HepG2 (cell line): ENCODE results near the gene MTHFD1L. TPM values are rescaled to one million over a fixed set of nuclear protein-coding genes. Genes with fewer than 3 reads are reported as not detected.
A peak's percentile ranks its signal among the peaks of the same experiment; 100 is the strongest.

ENCODE experiments used
- AKAP8 ChIP-seq: sonication (generic); formaldehyde crosslinking; IDR thresholded peaks from 2 replicates; pipeline ENCODE4 v1.5.1; 2020; ENCODE audit warnings: mild to moderate bottlenecking, missing genetic modification reagents
- ASH2L ChIP-seq: fragments of 300-600, 200-600 bp; sonication (generic); IDR thresholded peaks from 2 replicates; pipeline ENCODE4 v1.7.0; 2017; ENCODE audit warnings: low read depth, mild to moderate bottlenecking, moderate library complexity, mixed read lengths, low read length; ENCODE audit not compliant: insufficient read length
- CCAR2 ChIP-seq: fragments of 200-400 bp; formaldehyde crosslinking; optimal IDR thresholded peaks from 2 replicates; pipeline ENCODE3; 2018; ENCODE audit warnings: low read depth, mild to moderate bottlenecking, low read length, moderate library complexity
- FOSL1 ChIP-seq: sonication (generic); formaldehyde crosslinking; IDR thresholded peaks from 2 replicates; pipeline ENCODE4 v1.9.0; 2021; ENCODE audit warnings: missing genetic modification reagents, borderline replicate concordance
- HIVEP1 ChIP-seq: sonication (generic); formaldehyde crosslinking; IDR thresholded peaks from 2 replicates; pipeline ENCODE4 v1.4.0; 2020; ENCODE audit warnings: mild to moderate bottlenecking, missing genetic modification reagents
- MEIS1 ChIP-seq: sonication (generic); formaldehyde crosslinking; IDR thresholded peaks from 2 replicates; pipeline ENCODE4 v1.9.0; 2021; ENCODE audit warnings: mild to moderate bottlenecking, missing genetic modification reagents, moderate library complexity, borderline replicate concordance
- MYNN ChIP-seq: sonication (generic); formaldehyde crosslinking; IDR thresholded peaks from 2 replicates; pipeline ENCODE4 v1.4.0; 2020; ENCODE audit warnings: mild to moderate bottlenecking, low read depth, missing genetic modification reagents
- NCOA1 ChIP-seq: sonication (generic); formaldehyde crosslinking; IDR thresholded peaks from 2 replicates; pipeline ENCODE4 v1.9.0; 2021; ENCODE audit warnings: missing genetic modification reagents
- NFE2L2 ChIP-seq: fragments of 150-350 bp; IDR thresholded peaks from 2 replicates; pipeline ENCODE4 v1.6.1; 2014; ENCODE audit warnings: low read length
- PTBP1 ChIP-seq: fragments of 200-400 bp; formaldehyde crosslinking; IDR thresholded peaks from 2 replicates; pipeline ENCODE4 v1.6.1; 2018; ENCODE audit warnings: low read length, low read depth; ENCODE audit not compliant: poor library complexity, severe bottlenecking
- RAD21 ChIP-seq: fragments of 450-650 bp; formaldehyde crosslinking; IDR thresholded peaks from 2 replicates; pipeline ENCODE4 v1.5.0; 2020; ENCODE audit warnings: mild to moderate bottlenecking
- RBM22 ChIP-seq: fragments of 200-400 bp; formaldehyde crosslinking; optimal IDR thresholded peaks from 2 replicates; pipeline ENCODE3; 2017; ENCODE audit warnings: mild to moderate bottlenecking, low read length, moderate library complexity
- REXO4 ChIP-seq: sonication (generic); formaldehyde crosslinking; IDR thresholded peaks from 2 replicates; pipeline ENCODE4 v1.8.0; 2022; ENCODE audit warnings: missing genetic modification reagents, mild to moderate bottlenecking, borderline replicate concordance
- RXRA ChIP-seq: sonication (generic); formaldehyde crosslinking; IDR thresholded peaks from 2 replicates; pipeline ENCODE4 v1.5.1; 2020; ENCODE audit warnings: missing genetic modification reagents
- SOX5 ChIP-seq: IDR thresholded peaks from 2 replicates; pipeline ENCODE4 v1.6.1; 2016; ENCODE audit warnings: borderline replicate concordance
- SRF ChIP-seq: IDR thresholded peaks from 2 replicates; pipeline ENCODE4 v1.6.1; 2011; ENCODE audit warnings: mild to moderate bottlenecking, low read depth, low read length, moderate library complexity
- TP53 ChIP-seq: sonication (generic); formaldehyde crosslinking; conservative IDR thresholded peaks from 2 replicates; pipeline ENCODE4 v1.4.0; 2020; ENCODE audit warnings: missing genetic modification reagents
- ZFAT ChIP-seq: sonication (generic); formaldehyde crosslinking; conservative IDR thresholded peaks from 2 replicates; pipeline ENCODE4 v1.8.1; 2023; ENCODE audit warnings: missing genetic modification reagents, inconsistent platforms
- ZKSCAN1 ChIP-seq: fragments of 150-350 bp; IDR thresholded peaks from 2 replicates; pipeline ENCODE4 v1.6.1; 2014; ENCODE audit warnings: low read length
- ZNF282 ChIP-seq: fragments of 450-650 bp; IDR thresholded peaks from 2 replicates; pipeline ENCODE4 v1.6.1; 2018; ENCODE audit not compliant: partially characterized antibody
- ZNF577 ChIP-seq: sonication (generic); formaldehyde crosslinking; IDR thresholded peaks from 2 replicates; pipeline ENCODE4 v1.4.0; 2020; ENCODE audit warnings: mild to moderate bottlenecking, low read depth, missing genetic modification reagents, borderline replicate concordance
- polyA plus RNA-seq, 8 experiments: library from polyadenylated mRNA; depleted of rRNA in 3 of 8; stranded (reverse) in 7 of 8; unstranded in 1 of 8; fragments of >200 nt; fragmentation: Illumina TruSeq in 4 of 8; extraction: Trizol in 4 of 8; gene quantifications; 2 replicates each; pipeline versions ENCODE4 v1.2.1 to v1.2.3, GENCODE V29; 2011 to 2016; ENCODE audit warnings: low read depth in 4 of 8, missing spikeins in 1 of 8, mixed read lengths in 1 of 8; ENCODE audit not compliant: insufficient read depth in 1 of 8
- total RNA-seq, 5 experiments: library from RNA; depleted of rRNA; stranded (reverse); fragments of >200 nt; fragmentation: Illumina TruSeq; extraction: Trizol; gene quantifications; 2 replicates each; pipeline ENCODE4 v1.2.3, GENCODE V29; 2016; ENCODE audit warnings: low read depth in 1 of 5
- TF ChIP-seq, protein P1 (sequence below): sonication (generic); formaldehyde crosslinking; IDR thresholded peaks from 2 replicates; pipeline ENCODE4 v1.4.0; 2020; ENCODE audit warnings: missing genetic modification reagents, borderline replicate concordance
- TF ChIP-seq, protein P2 (sequence below): sonication (generic); formaldehyde crosslinking; IDR thresholded peaks from 2 replicates; pipeline ENCODE4 v1.5.1; 2020; ENCODE audit warnings: missing genetic modification reagents, mild to moderate bottlenecking, borderline replicate concordance
- TF ChIP-seq, protein P3 (sequence below): sonication (generic); formaldehyde crosslinking; IDR thresholded peaks from 2 replicates; pipeline ENCODE4 v1.4.0; 2020; ENCODE audit warnings: missing genetic modification reagents, borderline replicate concordance
- TF ChIP-seq, protein P4 (sequence below): IDR thresholded peaks from 2 replicates; pipeline ENCODE4 v1.6.1; 2018; ENCODE audit warnings: missing genetic modification reagents, mild to moderate bottlenecking, missing compliant biosample characterization

MTHFD1L gene
- total and polyA plus RNA-seq, 2 of the 13 experiments (the other 11 are each of a cell fraction or from before 2014, with no cell fraction given), result 24.0 to 39.6 TPM

DNA sequence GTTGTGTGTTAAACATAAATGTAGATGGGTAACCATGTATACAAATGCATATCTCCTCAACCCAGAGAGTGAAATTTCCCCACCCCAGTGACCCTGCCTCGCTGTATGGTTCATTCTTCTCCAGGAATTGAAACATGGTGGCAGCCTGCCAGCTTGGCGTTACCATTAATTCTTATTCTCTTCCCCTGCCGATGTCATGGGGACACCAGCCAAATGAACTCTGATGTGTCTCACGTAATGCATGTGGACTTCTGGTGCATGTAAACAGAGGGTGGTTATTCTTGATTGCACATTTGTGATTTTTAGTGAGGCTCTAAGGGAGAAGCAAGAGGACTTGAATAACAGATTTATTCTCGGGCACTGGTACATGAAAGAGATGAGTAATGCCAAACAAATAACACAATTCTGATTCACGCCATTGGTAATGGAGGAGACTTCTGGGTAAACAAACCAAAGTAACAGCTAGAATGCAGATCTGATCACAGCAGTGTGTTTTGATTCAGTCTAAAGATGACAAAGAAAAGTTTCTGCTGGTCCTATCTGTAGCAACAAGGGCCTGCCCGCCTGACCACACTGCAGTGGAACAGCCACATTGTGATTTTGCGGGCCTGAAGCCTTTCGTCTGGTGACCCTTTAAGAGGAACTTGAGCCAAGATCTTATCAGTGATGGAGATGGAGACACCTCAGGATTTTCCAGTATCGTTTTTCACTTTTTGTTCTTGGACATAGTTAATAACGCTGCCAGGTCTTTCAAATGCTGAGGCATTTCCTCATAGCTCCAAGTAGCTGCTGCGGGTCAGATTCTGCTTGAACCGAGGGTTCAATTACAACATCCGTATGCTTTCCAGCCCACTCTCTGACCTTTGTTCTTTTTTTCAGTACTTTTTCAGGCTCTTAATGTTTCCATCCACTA, 202.4 kb downstream of the MTHFD1L start (continued):
- TF ChIP-seq, protein P1, sequence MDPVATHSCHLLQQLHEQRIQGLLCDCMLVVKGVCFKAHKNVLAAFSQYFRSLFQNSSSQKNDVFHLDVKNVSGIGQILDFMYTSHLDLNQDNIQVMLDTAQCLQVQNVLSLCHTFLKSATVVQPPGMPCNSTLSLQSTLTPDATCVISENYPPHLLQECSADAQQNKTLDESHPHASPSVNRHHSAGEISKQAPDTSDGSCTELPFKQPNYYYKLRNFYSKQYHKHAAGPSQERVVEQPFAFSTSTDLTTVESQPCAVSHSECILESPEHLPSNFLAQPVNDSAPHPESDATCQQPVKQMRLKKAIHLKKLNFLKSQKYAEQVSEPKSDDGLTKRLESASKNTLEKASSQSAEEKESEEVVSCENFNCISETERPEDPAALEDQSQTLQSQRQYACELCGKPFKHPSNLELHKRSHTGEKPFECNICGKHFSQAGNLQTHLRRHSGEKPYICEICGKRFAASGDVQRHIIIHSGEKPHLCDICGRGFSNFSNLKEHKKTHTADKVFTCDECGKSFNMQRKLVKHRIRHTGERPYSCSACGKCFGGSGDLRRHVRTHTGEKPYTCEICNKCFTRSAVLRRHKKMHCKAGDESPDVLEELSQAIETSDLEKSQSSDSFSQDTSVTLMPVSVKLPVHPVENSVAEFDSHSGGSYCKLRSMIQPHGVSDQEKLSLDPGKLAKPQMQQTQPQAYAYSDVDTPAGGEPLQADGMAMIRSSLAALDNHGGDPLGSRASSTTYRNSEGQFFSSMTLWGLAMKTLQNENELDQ (CRISPR knock-in tag), result no peak
- TF ChIP-seq SOX5 (peak; percentile 77; the same call in 1 of the 2 replicates), PTBP1 (no peak), CCAR2 (no peak), MEIS1 (0 out of 2 replicates have a peak, but pooled peaks have one; percentile 76), ZNF282 (no peak), HIVEP1 (no peak), AKAP8 (CRISPR knock-in tag) (peak; percentile 41; the same call in 1 of the 2 replicates), RBM22 (no peak), ZKSCAN1 (no peak), NFE2L2 (0 out of 2 replicates have a peak, but pooled peaks have one; percentile 6), TP53 (CRISPR knock-in tag) (no peak), RAD21 (CRISPR knock-in tag) (no peak), ZNF577 (no peak), NCOA1 (CRISPR knock-in tag) (0 out of 2 replicates have a peak, but pooled peaks have one; percentile 52), MYNN (CRISPR knock-in tag) (no peak), REXO4 (CRISPR knock-in tag) (no peak), RXRA (CRISPR knock-in tag) (peak; percentile 46; the same call in 1 of the 2 replicates), ZFAT (CRISPR knock-in tag) (no peak), ASH2L (peak; percentile 81), SRF (no peak), FOSL1 (CRISPR knock-in tag) (no peak; the same call in 1 of the 2 replicates)
- TF ChIP-seq, protein P2, sequence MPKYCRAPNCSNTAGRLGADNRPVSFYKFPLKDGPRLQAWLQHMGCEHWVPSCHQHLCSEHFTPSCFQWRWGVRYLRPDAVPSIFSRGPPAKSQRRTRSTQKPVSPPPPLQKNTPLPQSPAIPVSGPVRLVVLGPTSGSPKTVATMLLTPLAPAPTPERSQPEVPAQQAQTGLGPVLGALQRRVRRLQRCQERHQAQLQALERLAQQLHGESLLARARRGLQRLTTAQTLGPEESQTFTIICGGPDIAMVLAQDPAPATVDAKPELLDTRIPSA (CRISPR knock-in tag), result no peak
- TF ChIP-seq, protein P3, sequence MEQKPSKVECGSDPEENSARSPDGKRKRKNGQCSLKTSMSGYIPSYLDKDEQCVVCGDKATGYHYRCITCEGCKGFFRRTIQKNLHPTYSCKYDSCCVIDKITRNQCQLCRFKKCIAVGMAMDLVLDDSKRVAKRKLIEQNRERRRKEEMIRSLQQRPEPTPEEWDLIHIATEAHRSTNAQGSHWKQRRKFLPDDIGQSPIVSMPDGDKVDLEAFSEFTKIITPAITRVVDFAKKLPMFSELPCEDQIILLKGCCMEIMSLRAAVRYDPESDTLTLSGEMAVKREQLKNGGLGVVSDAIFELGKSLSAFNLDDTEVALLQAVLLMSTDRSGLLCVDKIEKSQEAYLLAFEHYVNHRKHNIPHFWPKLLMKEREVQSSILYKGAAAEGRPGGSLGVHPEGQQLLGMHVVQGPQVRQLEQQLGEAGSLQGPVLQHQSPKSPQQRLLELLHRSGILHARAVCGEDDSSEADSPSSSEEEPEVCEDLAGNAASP (CRISPR knock-in tag), result 0 out of 2 replicates have a peak, but pooled peaks have one; percentile 29
- TF ChIP-seq, protein P4, sequence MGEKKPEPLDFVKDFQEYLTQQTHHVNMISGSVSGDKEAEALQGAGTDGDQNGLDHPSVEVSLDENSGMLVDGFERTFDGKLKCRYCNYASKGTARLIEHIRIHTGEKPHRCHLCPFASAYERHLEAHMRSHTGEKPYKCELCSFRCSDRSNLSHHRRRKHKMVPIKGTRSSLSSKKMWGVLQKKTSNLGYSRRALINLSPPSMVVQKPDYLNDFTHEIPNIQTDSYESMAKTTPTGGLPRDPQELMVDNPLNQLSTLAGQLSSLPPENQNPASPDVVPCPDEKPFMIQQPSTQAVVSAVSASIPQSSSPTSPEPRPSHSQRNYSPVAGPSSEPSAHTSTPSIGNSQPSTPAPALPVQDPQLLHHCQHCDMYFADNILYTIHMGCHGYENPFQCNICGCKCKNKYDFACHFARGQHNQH, result peak; percentile 58
